ENCODE measurements around the gene NPLOC4. TPM values are rescaled to one million over a fixed set of nuclear protein-coding genes. Genes with fewer than 3 reads are reported as not detected.
A peak's percentile ranks its signal among the peaks of the same experiment; 100 is the strongest.

NPLOC4 gene
- total and polyA plus RNA-seq, 2 of the 13 experiments (the other 11 are each of a cell fraction or from before 2014, with no cell fraction given): 57.0 to 97.0 TPM

- no peak for TF ChIP-seq ZNF609 (CRISPR knock-in tag; IDR thresholded peaks at IDR 0.05; ENCODE audit: borderline replicate concordance)
- TF ChIP-seq TFAP4 (IDR thresholded peaks at IDR 0.05; ENCODE audit: borderline replicate concordance, low read depth): peak; percentile 60; the same call in 1 of the 2 replicates
- no peak for TF ChIP-seq CREM (IDR thresholded peaks at IDR 0.05)
- TF ChIP-seq CREM (CRISPR knock-in tag; IDR thresholded peaks at IDR 0.05): 0 out of 2 replicates have a peak, but pooled peaks have one; percentile 17
- TF ChIP-seq SNAPC5 (CRISPR knock-in tag; IDR thresholded peaks at IDR 0.05; ENCODE audit: borderline replicate concordance): no peak
- no peak; the same call in 1 of the 2 replicates for TF ChIP-seq ATF7-NPFF (CRISPR knock-in tag; IDR thresholded peaks at IDR 0.05; ENCODE audit: low read depth)
- TF ChIP-seq SPEN (CRISPR knock-in tag; IDR thresholded peaks at IDR 0.05; ENCODE audit: low read depth): peak; percentile 97
- 0 out of 2 replicates have a peak, but pooled peaks have one; percentile 77 for TF ChIP-seq FOXM1 (CRISPR knock-in tag; IDR thresholded peaks at IDR 0.05)
- TF ChIP-seq ZNF296 (CRISPR knock-in tag; conservative IDR thresholded peaks at IDR 0.05): 0 out of 2 replicates have a peak, but pooled peaks have one; percentile 60
- TF ChIP-seq MAZ (IDR thresholded peaks at IDR 0.05; ENCODE audit: borderline replicate concordance, low read depth, low read length): peak; percentile 85; the same call in 1 of the 2 replicates
- peak; percentile 86 for TF ChIP-seq MAZ (CRISPR knock-in tag; IDR thresholded peaks at IDR 0.05; ENCODE audit: low read depth)
- TF ChIP-seq MAF1 (CRISPR knock-in tag; IDR thresholded peaks at IDR 0.05; ENCODE audit: borderline replicate concordance): peak; percentile 82; the same call in 1 of the 2 replicates
- TF ChIP-seq KAT8 (CRISPR knock-in tag; IDR thresholded peaks at IDR 0.05): peak; percentile 96
- 0 out of 2 replicates have a peak, but pooled peaks have one; percentile 67 for TF ChIP-seq ZNF773 (CRISPR knock-in tag; IDR thresholded peaks at IDR 0.05; ENCODE audit: borderline replicate concordance)
- 0 out of 2 replicates have a peak, but pooled peaks have one; percentile 19 for TF ChIP-seq SUZ12 (IDR thresholded peaks at IDR 0.05; ENCODE audit: low read depth, low read length)
- peak; percentile 75; the same call in 1 of the 2 replicates for TF ChIP-seq ZNF124 (CRISPR knock-in tag; IDR thresholded peaks at IDR 0.05)
- TF ChIP-seq NFATC3 (CRISPR knock-in tag; IDR thresholded peaks at IDR 0.05): no peak
- no peak for TF ChIP-seq ATF1 (CRISPR knock-in tag; IDR thresholded peaks at IDR 0.05)
- no peak for TF ChIP-seq ZFP36L1 (CRISPR knock-in tag; IDR thresholded peaks at IDR 0.05)
- TF ChIP-seq PHF20 (CRISPR knock-in tag; IDR thresholded peaks at IDR 0.05): peak; percentile 93
- no peak for TF ChIP-seq LCORL (IDR thresholded peaks at IDR 0.05)
- peak; percentile 53; the same call in 1 of the 2 replicates for TF ChIP-seq LCORL (CRISPR knock-in tag; IDR thresholded peaks at IDR 0.05)
- peak; percentile 82 for TF ChIP-seq MED1 (CRISPR knock-in tag; IDR thresholded peaks at IDR 0.05)
- no peak for TF ChIP-seq ZNF121 (CRISPR knock-in tag; IDR thresholded peaks at IDR 0.05)
- TF ChIP-seq POLR2AphosphoS5 (IDR thresholded peaks at IDR 0.05; ENCODE audit: low read depth, low read length): peak; percentile 77
- no peak for TF ChIP-seq RCOR2 (CRISPR knock-in tag; IDR thresholded peaks at IDR 0.05)
- no peak for TF ChIP-seq XBP1 (CRISPR knock-in tag; IDR thresholded peaks at IDR 0.05)
Measured at GRCh38 chr17:81636505-81637288, at the start of gene NPLOC4, which contains the start of gene TSPAN10 (continued).

Data from HepG2 (cell line).